Stimulated activated CD4-positive, alpha-beta T cell treated with anti-CD3 and anti-CD28 coated beads, TNF-alpha, amount 100 ng/mL, for 4 hours (primary cell): ENCODE results near the gene LGR5.

Experiments
- DNase-seq, 3 experiments: peaks; one replicate each; pipeline ENCODE4 v3.0.0-alpha.2; 2020; ENCODE audit warnings: low read depth in 3 of 3

The LGR5 gene

DNA sequence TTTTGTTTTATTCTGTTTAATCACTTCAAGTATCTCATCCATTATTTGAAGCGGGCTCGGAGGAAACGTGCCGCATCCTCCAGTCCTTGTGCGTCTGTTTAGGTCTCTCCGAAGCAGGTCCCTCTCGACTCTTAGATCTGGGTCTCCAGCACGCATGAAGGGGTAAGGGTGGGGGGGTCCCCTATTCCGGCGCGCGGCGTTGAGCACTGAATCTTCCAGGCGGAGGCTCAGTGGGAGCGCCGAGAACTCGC lies 311 bp upstream of the LGR5 start:
- no peak for DNase-seq

DNA sequence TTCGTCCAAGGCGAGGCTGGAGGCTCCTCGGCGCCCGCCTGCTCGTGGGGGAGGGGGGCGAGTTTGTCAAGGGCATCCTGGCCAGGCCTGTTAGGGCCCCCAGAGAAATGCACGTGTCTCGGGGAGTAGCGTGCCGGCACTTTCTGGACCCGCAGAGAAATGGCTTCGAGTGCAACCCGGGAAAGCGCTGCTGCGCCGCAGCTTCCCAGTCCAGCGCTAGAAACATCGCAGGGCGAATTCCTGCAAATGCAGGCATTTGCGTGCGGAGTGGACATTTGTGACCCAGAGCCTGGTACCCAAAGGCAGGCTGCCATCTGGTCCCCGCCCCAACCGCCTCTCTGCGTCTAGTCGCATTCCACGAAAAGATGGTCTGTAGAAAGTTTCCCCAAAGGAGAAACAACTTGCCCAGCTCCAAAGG lies 756 bp downstream of the LGR5 start:
- no peak for DNase-seq

DNA sequence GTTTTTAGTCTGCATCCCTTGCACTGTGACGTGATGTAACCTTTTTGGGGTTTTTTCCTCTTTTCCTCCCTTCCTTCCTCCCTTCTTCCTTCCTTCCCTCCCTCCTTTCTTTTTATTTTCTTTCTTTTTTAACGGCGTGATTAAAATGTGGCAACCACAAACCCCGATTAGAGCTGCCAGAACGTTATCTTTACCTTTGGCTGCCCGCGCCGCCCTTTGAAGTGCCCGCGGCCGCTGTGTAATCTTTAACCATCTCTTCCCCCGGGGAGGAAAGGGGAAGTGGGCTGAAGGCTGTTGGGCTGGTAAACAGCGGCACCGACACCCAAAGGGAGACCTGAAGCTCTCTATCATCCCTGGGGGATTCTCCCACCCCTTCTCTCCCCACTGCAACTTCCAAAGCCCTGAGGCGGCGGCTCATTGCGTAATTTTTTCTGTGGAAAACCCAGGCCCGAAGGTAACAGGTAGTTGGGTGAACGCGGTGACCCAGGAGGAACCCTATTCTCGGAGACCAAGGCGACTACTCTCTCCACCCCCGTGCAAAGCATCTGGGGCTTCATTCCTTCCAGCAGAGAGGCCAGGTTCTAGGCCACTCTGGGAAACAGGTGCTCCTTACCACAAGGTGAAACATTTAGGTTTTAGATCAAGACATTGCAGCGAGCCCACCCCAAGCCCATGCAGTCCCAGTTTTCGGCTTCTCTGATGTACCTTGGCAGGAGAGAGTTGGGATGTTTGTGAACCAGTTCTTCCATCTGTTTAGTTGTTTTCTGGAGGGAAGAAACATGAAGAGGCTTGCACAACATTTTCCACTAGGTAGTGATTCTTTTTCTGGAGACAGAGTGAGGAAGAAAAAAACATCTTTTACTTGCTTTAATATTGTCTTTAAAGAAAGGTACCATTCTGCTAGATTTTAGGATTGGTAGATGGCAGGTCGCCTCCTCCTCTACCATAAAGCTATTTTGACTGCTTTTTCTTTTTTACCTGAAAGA lies 1.5 kb downstream of the LGR5 start:
- no peak for DNase-seq

DNA sequence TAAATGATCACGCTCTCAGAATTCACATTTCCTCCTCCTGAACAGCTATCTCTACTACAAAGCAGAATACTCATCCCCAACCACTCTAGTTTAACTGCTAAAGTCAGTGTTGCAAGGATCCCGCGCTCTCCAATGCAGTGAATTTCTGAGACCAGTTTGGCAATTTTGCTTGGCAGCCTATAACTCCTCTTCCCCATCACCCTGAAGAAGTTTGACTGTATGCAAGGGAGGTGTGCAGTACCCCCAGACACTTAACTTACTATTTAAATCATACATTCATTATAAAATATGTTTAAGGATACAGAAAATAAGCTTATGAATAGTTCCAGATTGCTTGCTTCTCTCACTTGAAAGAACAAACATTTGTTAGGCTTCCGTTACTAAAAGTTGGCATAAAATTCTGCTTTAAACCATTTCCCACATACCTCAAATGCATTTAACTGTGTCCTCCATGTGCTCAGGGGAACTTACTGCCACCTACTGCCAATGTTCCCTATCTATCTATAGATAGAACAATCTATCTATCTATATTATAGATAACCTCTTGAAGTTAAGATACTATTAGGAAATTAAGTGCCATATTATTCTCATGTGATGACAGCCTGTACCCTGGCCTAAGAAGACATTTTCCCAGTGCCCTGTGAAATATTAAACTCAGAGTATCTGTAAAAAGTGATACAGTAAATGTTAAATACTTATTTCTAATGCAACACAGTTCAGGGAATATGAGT lies 2.4 kb downstream of the LGR5 start:
- no peak for DNase-seq

DNA sequence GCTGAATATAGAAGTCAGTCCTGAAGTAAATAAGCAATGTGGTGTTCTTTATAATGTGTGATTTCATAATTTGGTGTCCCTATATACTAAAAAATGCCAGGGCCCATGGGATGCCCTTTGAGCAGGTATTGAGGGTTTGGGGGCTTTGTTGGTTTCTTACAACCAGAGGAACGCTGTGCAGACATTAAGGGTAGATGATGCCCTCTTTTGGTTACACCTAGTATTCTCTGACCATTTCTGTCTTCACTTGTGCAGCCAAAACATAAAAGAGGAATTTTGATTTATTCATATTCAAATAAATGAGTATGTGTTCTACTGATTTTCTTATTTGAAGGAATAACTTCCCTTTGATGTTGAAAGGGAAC lies 3.0 kb downstream of the LGR5 start:
- no peak for DNase-seq

DNA sequence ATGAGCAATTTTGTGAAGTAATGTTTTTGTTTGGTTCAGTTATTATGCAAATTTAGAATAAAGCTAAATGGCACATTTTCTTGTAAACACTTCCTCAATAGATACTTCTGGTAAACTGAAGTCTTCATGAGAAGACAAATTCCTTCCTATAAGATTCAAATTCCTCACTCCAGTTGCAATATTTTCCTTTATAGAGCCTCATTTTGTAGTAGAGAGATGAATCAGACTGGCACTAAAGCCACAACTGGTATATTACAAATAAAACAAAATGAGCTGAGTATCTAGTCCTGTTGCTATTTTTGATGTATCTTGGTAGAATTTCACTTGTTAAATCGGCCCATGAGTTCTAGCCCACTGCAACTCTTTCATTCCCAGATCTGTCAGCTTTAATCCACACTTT lies 5.5 kb downstream of the LGR5 start:
- DNase-seq: no peak

DNA sequence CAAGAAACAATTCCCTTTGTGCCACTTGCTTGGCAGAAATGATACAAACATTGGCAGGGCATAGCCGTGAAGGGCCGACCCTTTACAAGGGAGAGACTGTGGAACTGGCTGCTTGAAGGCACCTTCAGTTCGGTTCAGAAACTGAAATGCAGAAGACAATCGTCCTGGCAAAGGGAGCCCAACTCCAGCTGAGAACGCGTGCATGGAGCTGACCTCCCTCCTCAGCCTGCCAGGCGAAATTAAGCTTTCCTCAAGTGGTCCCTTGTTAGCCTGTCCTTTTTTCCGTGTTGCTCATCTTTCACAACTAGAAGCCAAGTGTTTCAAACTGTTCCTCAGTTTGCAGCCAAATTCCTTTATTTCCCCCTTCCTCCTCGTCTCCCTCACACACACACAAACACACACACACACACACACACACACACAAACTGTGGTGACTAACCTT lies 8.1 kb downstream of the LGR5 start:
- DNase-seq: no peak

DNA sequence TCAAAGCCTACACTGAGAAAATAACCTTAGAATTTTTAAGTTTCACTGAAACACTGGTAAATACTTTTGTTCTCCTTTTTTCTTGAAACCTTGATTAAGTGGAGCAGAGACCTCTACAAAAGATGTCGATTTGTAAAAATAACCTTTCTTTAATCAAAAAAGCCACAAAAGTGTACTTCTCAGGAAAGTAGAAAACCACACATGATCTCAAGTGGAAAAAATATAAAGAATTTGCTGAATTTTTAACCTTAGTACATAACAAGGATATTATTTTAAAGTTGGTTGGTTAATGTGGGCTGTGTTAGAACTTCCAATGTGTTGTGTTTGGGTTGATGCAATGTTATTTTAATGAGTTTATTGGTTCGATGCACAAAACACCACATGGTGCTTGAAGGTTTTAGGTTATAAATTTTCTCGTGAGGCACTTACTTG lies 8.6 kb downstream of the LGR5 start:
- no peak for DNase-seq

DNA sequence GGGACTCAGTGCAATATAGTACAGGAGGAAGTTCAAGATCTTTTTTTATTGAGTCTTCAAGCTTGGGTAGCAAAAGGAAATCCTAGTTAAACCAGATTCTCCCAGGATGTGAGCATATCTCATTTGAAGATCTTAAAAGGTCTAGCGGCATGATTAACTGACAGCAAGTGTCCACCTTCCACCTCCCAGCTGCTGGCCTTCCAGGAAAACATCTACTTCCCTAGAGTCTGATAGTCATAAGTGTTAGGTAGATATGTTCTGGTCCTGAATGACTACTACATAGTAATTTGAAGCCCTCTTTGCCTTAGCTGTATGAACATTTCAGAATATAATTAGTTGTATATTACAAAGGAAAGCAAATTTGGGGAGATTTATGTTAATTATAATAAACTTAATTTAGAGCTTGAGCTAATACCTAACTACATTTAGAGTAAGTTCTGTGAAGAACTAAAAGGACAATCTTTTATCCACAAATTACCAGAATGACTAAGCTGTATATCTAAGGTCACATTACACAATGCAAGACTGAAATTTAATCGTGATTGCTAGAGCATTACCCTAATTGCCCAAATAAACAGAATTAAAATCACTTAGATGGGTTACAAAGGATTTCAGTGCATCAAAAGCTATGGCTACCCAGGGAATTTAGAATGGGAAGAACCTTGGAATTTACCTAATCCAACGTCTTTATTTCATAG lies 9.9 kb downstream of the LGR5 start:
- DNase-seq: no peak

DNA sequence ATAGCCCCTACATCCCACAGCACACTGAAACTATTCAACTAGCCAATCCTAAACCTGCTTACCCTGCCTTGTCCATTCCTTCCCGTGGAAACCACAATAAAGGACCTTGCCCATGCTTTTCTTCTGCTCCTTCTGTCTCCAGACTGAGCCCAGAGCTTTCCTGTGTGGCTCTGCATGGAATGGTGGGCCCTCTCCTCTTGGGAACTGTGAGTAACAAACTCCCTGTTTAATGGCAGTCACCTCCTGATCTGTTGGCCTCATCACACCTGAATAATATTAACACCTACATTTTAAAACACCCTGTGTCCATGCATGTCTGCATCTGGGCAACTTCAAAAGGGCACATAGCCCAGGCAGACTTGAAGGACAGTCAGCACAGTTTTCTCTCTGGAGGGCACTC lies 12.4 kb downstream of the LGR5 start:
- no peak for DNase-seq

DNA sequence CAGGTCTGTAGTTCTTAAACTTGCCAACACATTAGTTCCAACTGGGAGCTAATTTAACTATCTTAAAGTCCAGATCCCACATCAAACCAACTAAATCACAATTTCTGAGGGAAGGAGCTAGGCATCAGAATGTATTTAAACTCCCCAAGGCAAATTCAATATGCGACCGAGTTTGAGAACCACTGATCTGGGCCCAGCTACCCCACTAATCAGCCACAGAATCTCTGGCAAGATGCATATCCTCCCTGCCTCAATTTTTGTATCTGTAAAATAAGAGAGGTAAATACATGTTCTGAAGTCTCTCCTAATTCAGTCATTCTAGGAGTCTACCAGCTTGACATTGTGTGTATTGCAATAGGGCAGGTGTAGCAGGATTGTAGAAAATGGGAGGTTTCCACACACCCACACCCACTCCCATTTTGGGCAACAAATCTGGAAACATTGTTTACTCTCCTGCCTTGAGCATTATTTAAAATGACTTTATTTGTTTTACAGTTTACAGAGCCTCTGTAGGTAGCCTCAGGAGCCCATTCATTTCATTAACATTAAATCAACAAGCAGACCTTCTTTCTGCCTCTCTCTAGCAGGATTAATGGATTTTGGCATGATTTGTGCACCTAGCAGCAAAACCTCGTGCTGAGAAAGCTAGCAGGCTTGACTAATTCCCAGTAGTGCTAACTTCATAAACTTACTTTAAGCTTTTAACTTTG lies 15.6 kb downstream of the LGR5 start:
- DNase-seq: no peak

DNA sequence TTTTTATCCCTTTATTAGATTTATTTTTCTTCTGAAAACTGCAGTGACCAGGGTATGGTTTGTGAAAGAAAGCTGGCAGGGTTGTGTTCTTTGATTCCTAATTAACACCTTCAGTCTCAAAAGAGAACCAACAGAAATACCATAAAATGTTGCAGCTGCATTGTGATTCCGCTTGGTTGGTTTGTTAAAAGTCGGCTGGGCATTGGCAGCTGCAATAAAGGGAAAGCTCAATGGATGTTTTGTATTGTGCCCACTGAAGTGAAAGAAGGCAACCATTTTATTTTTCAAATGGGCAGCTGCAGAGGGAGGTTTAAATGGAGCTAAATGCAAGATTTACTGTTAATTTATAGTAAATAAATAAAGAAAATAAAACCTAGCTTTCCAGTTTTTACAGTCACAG lies 16.7 kb downstream of the LGR5 start:
- no peak for DNase-seq

DNA sequence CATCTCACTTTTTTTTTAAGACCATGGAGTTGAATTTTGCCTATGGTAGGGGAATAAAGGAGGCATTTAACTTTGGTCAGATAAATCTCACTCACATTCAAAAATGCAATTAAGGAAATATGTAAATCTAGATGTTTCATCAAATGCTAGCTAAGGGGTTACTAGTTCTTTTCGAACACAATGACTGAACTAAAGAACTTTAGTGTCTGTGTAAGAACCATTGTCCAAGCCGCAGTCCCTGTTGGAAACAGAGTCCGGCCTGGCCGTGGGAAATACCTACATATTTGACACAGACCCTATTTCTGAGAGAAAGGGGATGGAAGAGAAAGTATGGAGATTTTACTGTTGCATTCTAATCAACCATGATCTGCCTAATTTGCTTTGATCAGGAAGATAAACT lies 17.4 kb downstream of the LGR5 start:
- DNase-seq: no peak

DNA sequence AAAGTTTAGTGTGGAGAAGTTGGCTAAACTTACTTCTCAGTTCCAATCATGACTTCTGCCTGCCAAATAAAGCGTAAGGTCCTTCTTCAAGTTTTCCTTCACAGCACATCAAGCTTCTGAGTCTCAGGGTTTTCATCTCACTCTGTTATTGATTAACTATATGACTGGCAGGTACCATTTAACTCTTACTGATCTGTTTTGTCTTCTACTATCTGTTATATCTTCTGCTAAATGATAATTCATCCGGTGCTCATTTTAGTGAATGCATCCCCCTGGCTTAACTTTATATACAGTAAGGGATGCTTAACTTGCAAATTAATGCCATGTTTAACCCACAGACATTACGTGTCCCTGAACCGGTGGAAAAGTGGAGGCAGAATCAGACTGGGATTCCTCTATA lies 20.7 kb downstream of the LGR5 start:
- no peak for DNase-seq

DNA sequence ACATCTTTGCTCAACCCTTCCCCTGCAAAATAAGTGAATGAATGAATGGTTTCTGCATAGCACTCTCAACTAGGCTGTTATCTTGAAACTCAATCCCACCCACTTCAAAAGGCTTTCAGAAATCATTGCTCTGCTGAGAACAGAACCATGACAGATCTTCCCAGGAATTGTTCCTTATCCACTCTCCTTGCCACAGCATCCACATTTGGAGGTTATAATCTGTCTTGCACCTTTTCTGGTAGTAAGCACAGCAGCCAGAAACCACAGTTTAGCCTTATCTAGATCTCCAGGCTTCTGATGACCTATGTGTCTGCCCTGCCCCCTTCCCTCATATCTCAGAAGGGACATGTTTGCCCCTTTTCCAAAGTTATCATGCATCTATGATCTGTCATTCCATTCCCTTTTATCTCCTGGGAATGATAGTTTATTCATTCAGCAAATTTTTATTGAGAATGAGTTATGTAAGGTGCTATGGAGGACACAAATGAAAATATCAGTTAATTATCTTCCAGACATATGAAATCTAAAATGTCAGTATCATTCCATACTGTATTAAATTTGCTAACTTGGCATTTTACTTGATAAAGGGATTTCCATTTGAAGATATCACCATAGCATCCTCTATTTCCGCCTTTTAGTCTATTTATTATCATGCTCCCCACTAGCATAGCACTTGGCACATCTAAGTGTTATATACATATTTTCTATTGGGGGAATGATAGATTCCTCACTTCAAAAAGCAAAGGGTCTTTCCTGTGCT lies 21.4 kb downstream of the LGR5 start:
- no peak for DNase-seq

DNA sequence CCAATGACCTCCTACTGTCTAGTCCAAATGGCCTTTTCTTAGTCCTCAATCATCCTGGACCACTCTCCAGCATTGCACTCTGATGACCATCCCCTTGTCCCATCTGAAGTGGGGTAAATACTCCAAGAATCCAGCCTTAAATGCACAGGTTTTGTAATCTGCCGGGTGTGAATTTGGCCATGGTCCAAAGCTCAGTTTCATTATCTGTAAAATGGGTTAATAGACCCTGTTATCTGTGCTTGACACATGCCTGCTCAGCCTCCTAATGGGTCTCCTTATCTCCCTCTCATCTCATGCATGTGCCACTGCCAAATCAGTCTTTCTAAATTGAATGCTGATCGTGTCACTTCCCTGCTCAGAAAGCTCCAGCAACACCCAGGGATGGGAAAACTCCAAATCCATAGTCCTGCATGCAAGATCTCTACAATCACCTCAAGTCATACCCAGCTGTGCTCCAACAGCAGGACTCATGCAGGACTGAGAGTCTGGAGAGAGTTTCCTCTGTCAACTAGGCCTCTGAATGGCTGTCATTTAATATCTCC lies 22.3 kb downstream of the LGR5 start:
- DNase-seq: no peak

DNA sequence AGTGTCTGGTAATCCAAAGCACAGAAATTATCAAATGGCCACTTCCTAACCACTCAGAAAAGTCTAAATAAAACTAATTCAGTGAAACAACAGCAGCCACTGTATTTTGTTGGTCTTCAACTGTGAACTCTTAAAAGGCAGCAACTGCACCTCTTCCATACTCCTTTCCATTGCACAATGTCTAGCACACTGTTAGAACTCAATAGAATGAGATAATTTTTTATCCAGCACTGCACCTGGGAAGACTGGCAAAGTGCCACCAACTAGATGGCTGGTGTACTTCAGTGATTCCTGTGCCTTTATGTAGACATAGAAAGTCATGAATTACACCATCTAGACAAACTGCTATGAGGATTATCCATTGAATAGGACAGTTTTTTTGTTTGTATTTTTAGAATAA lies 26.2 kb downstream of the LGR5 start:
- no peak for DNase-seq

DNA sequence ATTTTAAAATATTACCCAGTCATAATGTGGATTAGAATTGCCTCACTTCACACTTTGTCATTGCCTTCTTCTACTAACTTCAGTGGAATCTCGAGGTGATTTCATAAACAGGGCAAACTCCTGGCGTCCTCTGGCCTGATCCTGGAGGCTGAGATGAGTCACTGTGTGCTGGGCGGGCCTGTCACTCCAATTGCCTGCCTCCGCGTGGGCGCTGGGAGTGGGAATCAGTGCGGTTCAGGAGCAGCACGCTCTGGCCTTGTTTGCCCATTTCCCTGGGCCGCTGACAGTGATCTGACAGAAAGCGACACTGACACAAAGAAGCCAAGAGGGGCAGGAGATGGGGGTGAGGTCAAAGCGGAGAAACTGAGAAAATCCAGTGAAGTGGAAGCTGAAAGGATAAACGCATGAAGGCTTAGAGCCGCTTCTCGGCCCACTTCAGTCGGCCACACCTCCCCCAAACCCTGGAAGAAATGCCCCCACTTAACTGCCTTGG lies 29.7 kb downstream of the LGR5 start:
- DNase-seq: no peak

DNA sequence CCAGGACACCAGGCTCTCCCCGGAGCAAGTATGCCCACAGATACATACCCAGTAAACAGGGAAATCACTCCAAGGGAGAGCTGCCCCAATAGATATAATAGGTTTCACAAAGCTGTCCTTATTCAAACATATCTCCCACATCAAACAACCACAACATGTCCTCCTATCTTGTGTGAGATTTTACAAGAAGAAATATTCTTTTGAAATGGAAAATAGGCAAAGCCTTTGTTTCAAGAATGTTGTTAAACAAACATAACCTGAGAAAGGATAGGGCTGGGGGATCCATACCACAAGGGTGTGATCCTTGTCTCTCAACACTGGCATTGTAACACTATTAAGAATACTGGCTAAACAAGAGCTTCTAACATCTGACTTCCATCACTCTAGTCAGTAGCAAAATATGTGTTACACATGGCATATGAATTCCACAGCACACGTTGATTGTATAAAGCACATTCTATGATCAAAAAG lies 32.9 kb downstream of the LGR5 start:
- DNase-seq: no peak

DNA sequence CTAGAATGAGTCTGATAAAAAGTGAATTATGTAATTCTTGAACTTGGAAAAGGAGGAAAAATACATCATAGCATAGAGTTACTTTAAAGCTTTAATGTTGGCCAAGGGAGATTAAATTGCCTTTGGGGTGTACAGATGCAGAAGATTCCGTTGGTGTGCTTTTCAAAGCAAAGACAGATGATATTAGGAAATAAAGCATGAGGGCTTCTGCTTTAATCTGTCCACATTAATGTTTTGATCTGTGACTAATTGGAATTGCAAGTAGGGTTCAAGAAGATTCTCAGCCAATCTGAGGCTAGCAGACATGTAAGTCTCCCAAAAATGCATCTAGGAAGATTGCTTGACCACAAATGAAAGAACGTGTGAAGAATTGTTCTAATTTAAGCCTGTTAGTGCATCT lies 35.2 kb downstream of the LGR5 start:
- DNase-seq: no peak

DNA sequence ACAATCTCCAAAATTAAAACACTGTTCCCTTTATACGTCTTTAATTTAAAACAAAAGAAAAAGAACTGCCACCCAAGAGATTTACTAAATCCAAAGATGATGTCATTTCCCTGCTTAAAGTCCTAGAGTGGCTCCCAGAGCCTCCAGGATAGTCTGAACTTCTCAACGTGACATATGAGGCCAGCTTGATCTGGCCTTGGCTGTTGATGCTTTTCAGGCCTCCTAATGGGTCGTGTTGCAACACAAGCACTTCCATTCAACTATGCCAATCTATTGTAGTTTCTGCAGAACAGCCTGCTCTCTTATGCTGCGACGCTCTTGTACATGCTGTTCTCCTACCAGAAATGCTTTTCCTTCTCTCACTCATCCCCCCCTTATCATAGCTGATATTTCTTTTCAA lies 35.7 kb downstream of the LGR5 start:
- DNase-seq: no peak
